ENCODE measurements around the gene RABGEF1. TPM values are rescaled to one million over a fixed set of nuclear protein-coding genes. Genes with fewer than 3 reads are reported as not detected.

Gene RABGEF1
- total RNA-seq, 4 donors from 2014 or later, result 43.0 to 46.3 (median 44.3) TPM

DNA sequence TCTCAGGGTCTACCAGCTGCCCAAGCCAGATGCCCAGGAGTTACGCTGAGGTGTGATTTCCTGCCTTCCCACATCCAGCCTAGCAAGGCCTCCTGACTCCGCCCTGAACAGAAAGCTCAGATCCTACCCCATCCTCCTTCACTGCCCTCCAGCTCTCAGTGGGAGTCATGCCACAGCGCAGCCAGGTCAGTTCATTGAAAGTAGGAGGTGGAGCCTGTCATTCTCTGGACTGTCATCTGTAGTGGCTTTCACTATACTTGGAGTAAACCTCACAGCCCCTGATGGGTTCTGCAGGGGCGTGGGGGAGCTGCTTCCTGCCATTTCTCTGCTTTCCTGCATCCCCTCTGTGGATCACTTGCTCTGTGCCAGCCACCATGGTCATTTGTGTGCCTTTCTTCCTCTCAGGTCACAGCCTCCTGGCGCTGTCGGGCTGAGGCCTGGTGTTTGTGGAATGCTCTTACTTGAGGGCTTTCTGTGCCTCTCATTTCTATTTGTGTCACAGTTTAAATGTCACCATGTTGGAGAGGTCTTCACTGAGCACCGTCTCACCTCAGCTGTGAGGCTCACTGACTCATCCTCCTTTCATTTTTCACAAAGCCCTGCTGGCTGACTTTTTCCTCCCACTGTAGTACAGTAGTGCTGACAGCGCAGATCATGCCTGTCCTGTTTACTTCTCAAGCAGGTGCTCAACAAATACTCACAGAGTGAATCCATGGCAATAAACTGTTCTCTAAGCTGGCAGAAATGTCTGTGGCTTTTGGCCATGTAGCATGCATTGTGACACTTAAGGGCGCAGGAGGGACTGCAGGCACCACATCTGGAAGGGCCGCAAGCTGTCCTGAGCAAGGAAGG, 119.5 kb downstream of the RABGEF1 start:
- TF ChIP-seq CTCF (IDR thresholded peaks at IDR 0.05; ENCODE audit: low read depth), result no peak

- no peak for TF ChIP-seq CTCF (IDR thresholded peaks at IDR 0.05; ENCODE audit: low read depth)
These were observed 120.2 kb downstream of the RABGEF1 start for GRCh38 chr7:66860767-66861166.

Small RNAs within 50 kb of the gene (small RNA-seq; reads per million reads assigned to genes)
- gene AC027644.2, result not detected

Other genes starting within 250 kb of the RABGEF1 start
- gene KCTD7, start 111.9 kb upstream of the RABGEF1 start, total RNA-seq, result 10 to 100 TPM in 3 of 4 donors, 1 to 10 TPM in 1; 9.5 to 25.2 (median 18.6) TPM
- 100 to 1,000 TPM in 1 of 4 donors, 10 to 100 TPM in 3; 71.8 to 131 (median 81.7) TPM for gene TMEM248, start 180.5 kb downstream of the RABGEF1 start, total RNA-seq